RWPE1 (cell line): ENCODE data around the gene PRH1.

ENCODE experiments used
- CTCF ChIA-PET: fragments of 350-600 bp; sonication (Branson Sonifier 250); formaldehyde crosslinking; extraction: SDS; loops from one replicate; lab custom pipeline; 2021; lab: Yijun Ruan, JAX
- POLR2A ChIA-PET: fragments of 400-600 bp; formaldehyde crosslinking; extraction: SDS; loops from one replicate; lab custom pipeline; 2020; ENCODE audit warnings: antibody characterized with exemption; ENCODE audit not compliant: low non-redundant PET; lab: Yijun Ruan, JAX
- DNase-seq: peaks from one replicate; pipeline ENCODE4 v3.0.0; 2012; ENCODE audit warnings: low spot score
- H3K27ac ChIP-seq: fragments of 450-650 bp; 2 replicates; pipeline ENCODE4 v1.5.1; 2017
- TF ChIP-seq, protein P1 (sequence below): fragments of 450-650 bp; conservative IDR thresholded peaks from 2 replicates; pipeline ENCODE4 v1.5.1; 2017; ENCODE audit warnings: low read depth, mild to moderate bottlenecking

Gene PRH1

DNA sequence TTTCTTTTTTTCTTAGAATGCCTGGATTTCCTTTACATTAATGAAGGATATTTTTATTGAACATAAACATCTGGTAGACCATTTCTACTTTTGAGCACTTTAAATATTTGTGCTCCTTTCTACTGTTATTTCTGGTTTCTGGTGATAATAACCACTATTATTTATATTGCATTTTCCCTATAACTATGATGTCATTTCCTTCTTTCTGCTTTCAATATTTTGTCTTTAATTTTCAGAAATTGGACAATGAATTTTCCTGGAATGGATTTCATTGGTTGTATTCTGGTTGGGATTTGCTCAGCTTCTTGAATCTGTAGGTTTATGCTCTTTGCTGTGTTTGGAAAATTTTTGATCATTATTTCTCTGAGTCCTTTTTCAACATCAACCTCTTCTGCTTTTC lies 5.2 kb upstream of the PRH1 start:
- CTCF ChIA-PET = no interaction called here
- POLR2A ChIA-PET = no interaction called here
- DNase-seq = no peak
- TF ChIP-seq, protein P1, sequence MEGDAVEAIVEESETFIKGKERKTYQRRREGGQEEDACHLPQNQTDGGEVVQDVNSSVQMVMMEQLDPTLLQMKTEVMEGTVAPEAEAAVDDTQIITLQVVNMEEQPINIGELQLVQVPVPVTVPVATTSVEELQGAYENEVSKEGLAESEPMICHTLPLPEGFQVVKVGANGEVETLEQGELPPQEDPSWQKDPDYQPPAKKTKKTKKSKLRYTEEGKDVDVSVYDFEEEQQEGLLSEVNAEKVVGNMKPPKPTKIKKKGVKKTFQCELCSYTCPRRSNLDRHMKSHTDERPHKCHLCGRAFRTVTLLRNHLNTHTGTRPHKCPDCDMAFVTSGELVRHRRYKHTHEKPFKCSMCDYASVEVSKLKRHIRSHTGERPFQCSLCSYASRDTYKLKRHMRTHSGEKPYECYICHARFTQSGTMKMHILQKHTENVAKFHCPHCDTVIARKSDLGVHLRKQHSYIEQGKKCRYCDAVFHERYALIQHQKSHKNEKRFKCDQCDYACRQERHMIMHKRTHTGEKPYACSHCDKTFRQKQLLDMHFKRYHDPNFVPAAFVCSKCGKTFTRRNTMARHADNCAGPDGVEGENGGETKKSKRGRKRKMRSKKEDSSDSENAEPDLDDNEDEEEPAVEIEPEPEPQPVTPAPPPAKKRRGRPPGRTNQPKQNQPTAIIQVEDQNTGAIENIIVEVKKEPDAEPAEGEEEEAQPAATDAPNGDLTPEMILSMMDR = no peak
- H3K27ac ChIP-seq = no peak overlapping the region

DNA sequence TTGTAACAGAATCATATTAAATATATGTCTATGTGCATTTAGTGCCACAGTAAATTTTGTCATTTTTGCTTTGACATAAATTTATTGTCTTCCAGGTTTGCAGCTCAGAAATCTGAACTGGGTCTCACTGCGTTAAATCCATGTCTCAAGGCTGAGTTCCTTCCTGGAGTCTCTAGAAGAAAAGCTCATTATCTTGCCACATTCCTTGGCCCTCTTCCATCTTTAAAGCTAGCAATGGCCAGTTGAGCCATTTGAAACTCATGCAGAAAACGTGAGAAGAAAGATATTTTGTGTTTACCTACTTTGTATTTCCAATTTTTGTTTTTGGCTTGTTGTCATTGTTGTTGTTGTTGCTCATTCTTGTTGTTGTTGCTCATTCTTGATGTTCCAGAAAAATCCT lies 10.7 kb downstream of the PRH1 start:
- CTCF ChIA-PET = no interaction called here
- no peak overlapping the region for H3K27ac ChIP-seq
- TF ChIP-seq, protein P1 = no peak
- POLR2A ChIA-PET = no interaction called here
- no peak for DNase-seq

DNA sequence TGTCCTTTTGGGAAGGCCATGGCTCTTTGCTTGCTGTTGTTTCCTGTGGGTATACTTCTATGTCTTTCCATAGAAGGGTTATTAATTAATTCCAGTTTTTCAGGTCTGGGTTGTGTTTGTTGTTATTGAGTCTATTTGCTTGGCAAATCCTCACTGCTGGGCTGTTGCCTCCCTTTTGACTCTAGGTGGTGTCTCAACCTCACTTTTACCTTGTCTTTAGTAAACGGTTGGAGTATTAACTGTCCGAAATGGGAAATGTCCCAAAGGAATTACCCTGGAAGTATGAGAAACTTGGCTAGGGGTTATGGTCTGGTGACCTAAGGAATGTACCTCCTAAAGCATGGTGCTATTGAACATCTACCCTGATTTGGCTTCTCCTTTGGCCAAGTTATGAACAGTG lies 16.7 kb downstream of the PRH1 start:
- H3K27ac ChIP-seq = no peak overlapping the region
- TF ChIP-seq, protein P1 = no peak
- CTCF ChIA-PET = no interaction called here
- DNase-seq = no peak
- POLR2A ChIA-PET = no interaction called here

DNA sequence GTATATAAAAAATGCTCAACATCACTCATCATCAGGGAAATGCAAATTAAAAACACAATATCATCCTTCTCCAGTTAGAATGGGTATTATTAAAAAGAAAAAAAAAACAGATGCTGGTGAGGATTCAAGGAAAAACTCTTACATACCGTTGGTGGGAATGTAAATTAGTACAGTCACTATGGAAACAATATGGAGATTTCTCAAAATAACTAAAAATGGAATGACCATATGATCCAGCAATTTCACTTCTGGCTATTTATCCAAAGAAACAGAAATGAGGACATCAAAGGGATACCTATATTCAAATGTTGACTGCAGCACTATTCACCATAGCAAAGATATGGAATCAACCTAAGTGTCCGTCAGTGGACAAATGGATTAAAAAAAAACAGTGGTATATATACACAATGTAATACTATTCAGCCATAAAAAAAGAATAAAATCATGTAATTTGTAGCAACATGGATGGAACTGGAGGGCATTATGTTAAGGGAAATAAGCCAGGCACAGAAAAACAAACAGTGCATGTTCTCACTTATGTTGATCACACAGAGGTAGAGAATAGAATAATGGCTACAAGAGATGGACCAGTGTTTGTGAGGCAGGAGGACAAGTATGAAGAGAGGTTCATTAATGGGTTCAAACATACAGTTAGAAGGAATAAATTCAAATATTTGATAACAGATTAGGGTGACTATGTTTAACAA lies 20.4 kb downstream of the PRH1 start:
- ChIA-PET CTCF (no interaction called here), POLR2A (no interaction called here)

DNA sequence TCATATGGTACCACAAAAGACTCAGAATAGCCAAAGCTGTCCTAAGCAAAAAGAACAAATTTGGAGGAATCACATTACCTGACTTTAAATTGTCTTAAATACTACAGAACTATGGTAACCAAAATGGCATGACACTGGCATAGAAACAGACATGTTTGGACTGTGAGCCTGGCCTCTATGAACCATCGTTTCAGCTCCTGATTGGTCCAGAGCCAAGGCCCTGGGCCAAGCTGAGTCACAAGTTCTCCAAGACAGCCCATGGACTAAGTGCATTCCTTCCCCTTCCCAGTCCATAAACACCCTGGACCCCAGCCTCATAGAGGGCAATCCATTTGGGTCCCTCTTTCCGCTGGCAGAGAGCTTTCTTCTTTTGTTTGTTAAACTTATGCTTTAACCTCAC lies 22.7 kb downstream of the PRH1 start:
- ChIA-PET CTCF (no interaction called here), POLR2A (no interaction called here)
- no peak overlapping the region for H3K27ac ChIP-seq
- DNase-seq = no peak
- TF ChIP-seq, protein P1 = no peak

More for the DNA sequence above, 20.4 kb downstream of the PRH1 start:
- DNase-seq = no peak
- TF ChIP-seq, protein P1 = no peak
- H3K27ac ChIP-seq = no peak overlapping the region

DNA sequence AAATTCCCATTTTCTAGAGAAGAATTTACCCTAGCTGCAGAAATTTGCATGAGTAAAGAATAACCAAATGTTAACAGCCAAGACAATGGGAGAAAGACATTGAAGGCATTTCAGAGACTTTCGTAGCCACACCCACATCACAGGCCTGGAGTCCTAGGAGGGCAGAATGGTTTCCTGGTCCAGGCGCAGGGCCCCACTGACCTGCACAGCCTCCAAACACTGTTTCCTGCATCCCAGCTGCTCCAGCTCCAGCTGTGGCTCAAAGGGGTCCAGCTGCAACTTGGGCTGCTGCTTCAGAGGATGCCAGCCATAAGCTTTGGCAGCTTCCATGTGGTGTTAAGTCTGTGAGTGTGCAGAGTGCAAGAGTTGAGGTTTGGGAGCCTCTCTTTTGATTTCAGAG lies 28.2 kb downstream of the PRH1 start:
- CTCF ChIA-PET = no interaction called here
- POLR2A ChIA-PET = no interaction called here
- H3K27ac ChIP-seq = no peak overlapping the region
- TF ChIP-seq, protein P1 = no peak
- DNase-seq = no peak
